ENCODE measurements around the gene NDUFA8.
A peak's percentile ranks its signal among the peaks of the same experiment; 100 is the strongest.

The NDUFA8 gene

GRCh38 chr9:122184551-122184950, 25.0 kb upstream of the NDUFA8 start:
- no peak overlapping the region for H2AFZ ChIP-seq (ENCODE audit: low read length, unreplicated experiment)
- no peak overlapping the region for H3K4me3 ChIP-seq (ENCODE audit: low read depth, low read length)

GRCh38 chr9:122183501-122183900, 23.9 kb upstream of the NDUFA8 start:
- H3K4me1 ChIP-seq (ENCODE audit: control insufficient read depth, insufficient read depth, low read length, unreplicated experiment): peaks cover 26% of the 10 kb centered on the region
- H3K36me3 ChIP-seq (ENCODE audit: insufficient read depth, low read length): no peaks in the 10 kb centered on the region
- H2AFZ ChIP-seq (ENCODE audit: low read length, unreplicated experiment): no peak overlapping the region
- H3K79me2 ChIP-seq (ENCODE audit: control insufficient read depth, insufficient read depth, low read length, unreplicated experiment): no peaks in the 10 kb centered on the region
- H3K4me3 ChIP-seq (ENCODE audit: low read depth, low read length): no peak overlapping the region
- peaks cover 18% of the 10 kb centered on the region for H3K27me3 ChIP-seq (ENCODE audit: insufficient read depth, low read length)
- H3K27ac ChIP-seq (ENCODE audit: low read depth, low read length): no peak overlapping the region

More at GRCh38 chr9:122184551-122184950, 25.0 kb upstream of the NDUFA8 start:
- H3K27me3 ChIP-seq (ENCODE audit: insufficient read depth, low read length): peaks cover 18% of the 10 kb centered on the region
- H3K36me3 ChIP-seq (ENCODE audit: insufficient read depth, low read length): no peaks in the 10 kb centered on the region
- no peaks in the 10 kb centered on the region for H3K79me2 ChIP-seq (ENCODE audit: control insufficient read depth, insufficient read depth, low read length, unreplicated experiment)
- H3K4me1 ChIP-seq (ENCODE audit: control insufficient read depth, insufficient read depth, low read length, unreplicated experiment): peaks cover 19% of the 10 kb centered on the region
- H3K27ac ChIP-seq (ENCODE audit: low read depth, low read length): no peak overlapping the region

GRCh38 chr9:122180633-122181032, 21.1 kb upstream of the NDUFA8 start:
- no peaks in the 10 kb centered on the region for H3K79me2 ChIP-seq (ENCODE audit: control insufficient read depth, insufficient read depth, low read length, unreplicated experiment)
- H3K27ac ChIP-seq (ENCODE audit: low read depth, low read length): no peak overlapping the region
- H3K27me3 ChIP-seq (ENCODE audit: insufficient read depth, low read length): peaks cover 18% of the 10 kb centered on the region
- H3K4me3 ChIP-seq (ENCODE audit: low read depth, low read length): no peak overlapping the region
- H3K4me1 ChIP-seq (ENCODE audit: control insufficient read depth, insufficient read depth, low read length, unreplicated experiment): peaks cover 26% of the 10 kb centered on the region
- H2AFZ ChIP-seq (ENCODE audit: low read length, unreplicated experiment): no peak overlapping the region
- no peaks in the 10 kb centered on the region for H3K36me3 ChIP-seq (ENCODE audit: insufficient read depth, low read length)

- H3K27me3 ChIP-seq (ENCODE audit: insufficient read depth, low read length): peaks cover 19% of the 10 kb centered on the region
- H2AFZ ChIP-seq (ENCODE audit: low read length, unreplicated experiment): peak overlapping the region; percentile 0
- H3K36me3 ChIP-seq (ENCODE audit: insufficient read depth, low read length): no peaks in the 10 kb centered on the region
- peaks cover 26% of the 10 kb centered on the region for H3K4me1 ChIP-seq (ENCODE audit: control insufficient read depth, insufficient read depth, low read length, unreplicated experiment)
- H3K27ac ChIP-seq (ENCODE audit: low read depth, low read length): peak overlapping the region; percentile 26; the same call in 1 of the 2 replicates
- H3K4me3 ChIP-seq (ENCODE audit: low read depth, low read length): no peak overlapping the region; the same call in 1 of the 2 replicates
- no peaks in the 10 kb centered on the region for H3K79me2 ChIP-seq (ENCODE audit: control insufficient read depth, insufficient read depth, low read length, unreplicated experiment)
These were observed 20.1 kb upstream of the NDUFA8 start for GRCh38 chr9:122179690-122180074.

GRCh38 chr9:122179054-122179689, 19.6 kb upstream of the NDUFA8 start:
- Histone ChIP-seq H3K27ac (ENCODE audit: low read depth, low read length) (no peak overlapping the region), H3K79me2 (ENCODE audit: control insufficient read depth, insufficient read depth, low read length, unreplicated experiment) (no peaks in the 10 kb centered on the region), H3K4me3 (ENCODE audit: low read depth, low read length) (no peak overlapping the region), H2AFZ (ENCODE audit: low read length, unreplicated experiment) (peak overlapping the region; percentile 0), H3K36me3 (ENCODE audit: insufficient read depth, low read length) (no peaks in the 10 kb centered on the region), H3K27me3 (ENCODE audit: insufficient read depth, low read length) (peaks cover 22% of the 10 kb centered on the region), H3K4me1 (ENCODE audit: control insufficient read depth, insufficient read depth, low read length, unreplicated experiment) (peaks cover 26% of the 10 kb centered on the region)

- no peaks in the 10 kb centered on the region for H3K79me2 ChIP-seq (ENCODE audit: control insufficient read depth, insufficient read depth, low read length, unreplicated experiment)
- H3K4me1 ChIP-seq (ENCODE audit: control insufficient read depth, insufficient read depth, low read length, unreplicated experiment): peaks cover 26% of the 10 kb centered on the region
- no peak overlapping the region for H2AFZ ChIP-seq (ENCODE audit: low read length, unreplicated experiment)
These were observed 17.3 kb upstream of the NDUFA8 start for GRCh38 chr9:122176916-122177315.

GRCh38 chr9:122173670-122174069, 14.1 kb upstream of the NDUFA8 start:
- H3K4me1 ChIP-seq (ENCODE audit: control insufficient read depth, insufficient read depth, low read length, unreplicated experiment): no peaks in the 10 kb centered on the region
- no peak overlapping the region for H3K27ac ChIP-seq (ENCODE audit: low read depth, low read length)
- peaks cover 16% of the 10 kb centered on the region; the same call in 1 of the 2 replicates for H3K27me3 ChIP-seq (ENCODE audit: insufficient read depth, low read length)
- H3K4me3 ChIP-seq (ENCODE audit: low read depth, low read length): no peak overlapping the region
- no peaks in the 10 kb centered on the region for H3K36me3 ChIP-seq (ENCODE audit: insufficient read depth, low read length)
- no peak overlapping the region for H2AFZ ChIP-seq (ENCODE audit: low read length, unreplicated experiment)
- no peaks in the 10 kb centered on the region for H3K79me2 ChIP-seq (ENCODE audit: control insufficient read depth, insufficient read depth, low read length, unreplicated experiment)

More at GRCh38 chr9:122176916-122177315, 17.3 kb upstream of the NDUFA8 start:
- H3K36me3 ChIP-seq (ENCODE audit: insufficient read depth, low read length): no peaks in the 10 kb centered on the region
- no peak overlapping the region for H3K27ac ChIP-seq (ENCODE audit: low read depth, low read length)
- peaks cover 16% of the 10 kb centered on the region; the same call in 1 of the 2 replicates for H3K27me3 ChIP-seq (ENCODE audit: insufficient read depth, low read length)
- H3K4me3 ChIP-seq (ENCODE audit: low read depth, low read length): no peak overlapping the region

GRCh38 chr9:122172131-122172530, 12.6 kb upstream of the NDUFA8 start:
- Histone ChIP-seq H2AFZ (ENCODE audit: low read length, unreplicated experiment) (no peak overlapping the region), H3K4me1 (ENCODE audit: control insufficient read depth, insufficient read depth, low read length, unreplicated experiment) (no peaks in the 10 kb centered on the region), H3K36me3 (ENCODE audit: insufficient read depth, low read length) (no peaks in the 10 kb centered on the region), H3K4me3 (ENCODE audit: low read depth, low read length) (no peak overlapping the region), H3K27me3 (ENCODE audit: insufficient read depth, low read length) (peaks cover 16% of the 10 kb centered on the region; the same call in 1 of the 2 replicates), H3K27ac (ENCODE audit: low read depth, low read length) (no peak overlapping the region), H3K79me2 (ENCODE audit: control insufficient read depth, insufficient read depth, low read length, unreplicated experiment) (no peaks in the 10 kb centered on the region)

GRCh38 chr9:122168356-122168755, 8.8 kb upstream of the NDUFA8 start:
- Histone ChIP-seq H3K27ac (ENCODE audit: low read depth, low read length) (no peak overlapping the region), H3K36me3 (ENCODE audit: insufficient read depth, low read length) (no peaks in the 10 kb centered on the region), H2AFZ (ENCODE audit: low read length, unreplicated experiment) (no peak overlapping the region), H3K4me1 (ENCODE audit: control insufficient read depth, insufficient read depth, low read length, unreplicated experiment) (no peaks in the 10 kb centered on the region), H3K79me2 (ENCODE audit: control insufficient read depth, insufficient read depth, low read length, unreplicated experiment) (no peaks in the 10 kb centered on the region), H3K4me3 (ENCODE audit: low read depth, low read length) (no peak overlapping the region), H3K27me3 (ENCODE audit: insufficient read depth, low read length) (peaks cover 11% of the 10 kb centered on the region; the same call in 1 of the 2 replicates)

GRCh38 chr9:122164286-122164685, 4.7 kb upstream of the NDUFA8 start:
- no peak overlapping the region for H2AFZ ChIP-seq (ENCODE audit: low read length, unreplicated experiment)
- no peaks in the 10 kb centered on the region for H3K36me3 ChIP-seq (ENCODE audit: insufficient read depth, low read length)
- no peaks in the 10 kb centered on the region for H3K4me1 ChIP-seq (ENCODE audit: control insufficient read depth, insufficient read depth, low read length, unreplicated experiment)
- peaks cover 21% of the 10 kb centered on the region; the same call in 1 of the 2 replicates for H3K27me3 ChIP-seq (ENCODE audit: insufficient read depth, low read length)
- H3K27ac ChIP-seq (ENCODE audit: low read depth, low read length): no peak overlapping the region
- peaks cover 2% of the 10 kb centered on the region for H3K79me2 ChIP-seq (ENCODE audit: control insufficient read depth, insufficient read depth, low read length, unreplicated experiment)
- no peak overlapping the region for H3K4me3 ChIP-seq (ENCODE audit: low read depth, low read length)

- Histone ChIP-seq H3K79me2 (ENCODE audit: control insufficient read depth, insufficient read depth, low read length, unreplicated experiment) (peaks cover 20% of the 10 kb centered on the region), H3K36me3 (ENCODE audit: insufficient read depth, low read length) (no peaks in the 10 kb centered on the region), H2AFZ (ENCODE audit: low read length, unreplicated experiment) (no peak overlapping the region), H3K27ac (ENCODE audit: low read depth, low read length) (no peak overlapping the region), H3K4me3 (ENCODE audit: low read depth, low read length) (no peak overlapping the region), H3K4me1 (ENCODE audit: control insufficient read depth, insufficient read depth, low read length, unreplicated experiment) (no peaks in the 10 kb centered on the region), H3K27me3 (ENCODE audit: insufficient read depth, low read length) (peaks cover 21% of the 10 kb centered on the region; the same call in 1 of the 2 replicates)
These were observed 2.8 kb upstream of the NDUFA8 start for GRCh38 chr9:122162415-122162814.

Data from ACC112 (cell line).